Vagina (tissue), 2 donors: ENCODE measurements around the gene RFXAP.

Experiments
- POLR2AphosphoS5 ChIP-seq, 2 donors: sonication (generic); formaldehyde crosslinking; IDR thresholded peaks; one replicate each; pipeline ENCODE4 v1.9.0; 2017; ENCODE audit warnings: antibody characterized with exemption in 2 of 2, mild to moderate bottlenecking in 2 of 2, low read depth in 1 of 2; ENCODE audit not compliant: insufficient read depth in 1 of 2
- TF ChIP-seq, protein P1 (sequence below), 3 experiments: fragments of 450-650 bp in 2 of 3; fragments of 200-600 bp in 1 of 3; sonication (generic) in 1 of 3; IDR thresholded peaks; one replicate each; pipeline ENCODE4 v1.5.1; 2017 to 2019; ENCODE audit warnings: antibody characterized with exemption in 3 of 3, mild to moderate bottlenecking in 2 of 3, moderate library complexity in 2 of 3

DNA sequence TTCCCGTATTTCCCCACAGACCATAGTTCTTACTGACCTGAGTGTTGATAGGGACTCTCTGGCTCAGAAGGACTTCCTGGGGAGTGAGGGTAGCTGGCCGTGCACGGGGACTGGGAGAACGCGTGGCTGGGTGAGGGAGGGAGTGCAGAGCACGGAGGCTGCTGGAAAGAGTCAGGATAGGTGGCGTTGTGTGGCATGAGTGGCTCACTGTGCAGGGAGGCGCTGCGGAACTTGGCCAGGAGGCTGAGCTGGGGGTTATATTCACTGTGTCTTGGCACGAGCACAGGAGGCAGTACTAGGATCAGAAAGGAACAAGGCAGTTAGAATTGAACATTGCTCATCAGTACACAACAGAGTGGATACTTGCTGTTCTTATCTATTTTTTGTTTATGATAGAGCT lies 53.6 kb downstream of the RFXAP start:
- TF ChIP-seq, protein P1, sequence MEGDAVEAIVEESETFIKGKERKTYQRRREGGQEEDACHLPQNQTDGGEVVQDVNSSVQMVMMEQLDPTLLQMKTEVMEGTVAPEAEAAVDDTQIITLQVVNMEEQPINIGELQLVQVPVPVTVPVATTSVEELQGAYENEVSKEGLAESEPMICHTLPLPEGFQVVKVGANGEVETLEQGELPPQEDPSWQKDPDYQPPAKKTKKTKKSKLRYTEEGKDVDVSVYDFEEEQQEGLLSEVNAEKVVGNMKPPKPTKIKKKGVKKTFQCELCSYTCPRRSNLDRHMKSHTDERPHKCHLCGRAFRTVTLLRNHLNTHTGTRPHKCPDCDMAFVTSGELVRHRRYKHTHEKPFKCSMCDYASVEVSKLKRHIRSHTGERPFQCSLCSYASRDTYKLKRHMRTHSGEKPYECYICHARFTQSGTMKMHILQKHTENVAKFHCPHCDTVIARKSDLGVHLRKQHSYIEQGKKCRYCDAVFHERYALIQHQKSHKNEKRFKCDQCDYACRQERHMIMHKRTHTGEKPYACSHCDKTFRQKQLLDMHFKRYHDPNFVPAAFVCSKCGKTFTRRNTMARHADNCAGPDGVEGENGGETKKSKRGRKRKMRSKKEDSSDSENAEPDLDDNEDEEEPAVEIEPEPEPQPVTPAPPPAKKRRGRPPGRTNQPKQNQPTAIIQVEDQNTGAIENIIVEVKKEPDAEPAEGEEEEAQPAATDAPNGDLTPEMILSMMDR (IDR thresholded peaks at IDR 0.05), result no peak
- no peak for TF ChIP-seq POLR2AphosphoS5 (IDR thresholded peaks at IDR 0.05; ENCODE audit: insufficient read depth in 1 of 2, low read depth in 1 of 2)
